Fibroblast of lung (primary cell): ENCODE data around the gene HSF2BP. TPM values are rescaled to one million over a fixed set of nuclear protein-coding genes. Genes with fewer than 3 reads are reported as not detected.

Experiments used
- DNase-seq, 2 donors: peaks; one replicate each; pipeline versions ENCODE4 v3.0.0 to v3.0.0-alpha.2; 2010; ENCODE audit warnings: low read depth in 2 of 2
- H2AFZ ChIP-seq: 2 replicates; pipeline ENCODE4 v1.5.1; 2012; ENCODE audit warnings: low read length, control low read depth, inconsistent platforms
- H3K27ac ChIP-seq: 2 replicates; pipeline ENCODE4 v1.5.1; 2011; ENCODE audit warnings: low read length, control low read depth; ENCODE audit not compliant: insufficient read depth
- H3K27me3 ChIP-seq: 2 replicates; pipeline ENCODE4 v1.5.1; 2011; ENCODE audit warnings: mild to moderate bottlenecking, low read length; ENCODE audit not compliant: control insufficient read depth, insufficient read depth
- H3K36me3 ChIP-seq: 2 replicates; pipeline ENCODE4 v1.5.1; 2011; ENCODE audit warnings: low read length; ENCODE audit not compliant: control insufficient read depth, insufficient read depth
- H3K4me1 ChIP-seq: 2 replicates; pipeline ENCODE4 v1.5.1; 2011; ENCODE audit warnings: low read length; ENCODE audit not compliant: control insufficient read depth, insufficient read depth; ENCODE audit errors: extremely low read depth
- H3K4me2 ChIP-seq: 2 replicates; pipeline ENCODE4 v1.5.1; 2011; ENCODE audit warnings: low read length, control low read depth; ENCODE audit not compliant: insufficient read depth; ENCODE audit errors: extremely low read depth
- H3K4me3 ChIP-seq, 4 experiments: fragments of 200-600 bp in 1 of 4; sonication (generic) in 1 of 4; replicated peaks in 1 of 4; 2 replicates each; pipeline ENCODE4 v1.5.1; 2011 to 2016; ENCODE audit warnings: low read length in 4 of 4, low read depth in 3 of 4, mild to moderate bottlenecking in 3 of 4, control low read depth in 2 of 4, inconsistent platforms in 1 of 4, mixed read lengths in 1 of 4; ENCODE audit not compliant: insufficient read depth in 1 of 4; ENCODE audit errors: control extremely low read depth in 1 of 4
- H3K79me2 ChIP-seq: 2 replicates; pipeline ENCODE4 v1.5.1; 2012; ENCODE audit warnings: mild to moderate bottlenecking, low read length, inconsistent platforms; ENCODE audit not compliant: control insufficient read depth, insufficient read depth
- H3K9ac ChIP-seq: 2 replicates; pipeline ENCODE4 v1.5.1; 2011; ENCODE audit warnings: mild to moderate bottlenecking, low read length, control low read depth; ENCODE audit not compliant: insufficient read depth
- H3K9me3 ChIP-seq: 2 replicates; pipeline ENCODE4 v1.5.1; 2012; ENCODE audit warnings: low read depth, low read length; ENCODE audit not compliant: control insufficient read depth, insufficient read depth
- H4K20me1 ChIP-seq: 2 replicates; pipeline ENCODE4 v1.5.1; 2011; ENCODE audit warnings: low read length; ENCODE audit not compliant: control insufficient read depth, insufficient read depth; ENCODE audit errors: extremely low read depth
- EZH2 ChIP-seq: IDR thresholded peaks from 2 replicates; pipeline ENCODE4 v1.5.1; 2012; ENCODE audit warnings: low read length, control low read depth, mild to moderate bottlenecking; ENCODE audit errors: missing control alignments
- polyA plus RNA-seq, 2 donors: library from polyadenylated mRNA; depleted of rRNA in 1 of 2; stranded (reverse) in 1 of 2; unstranded in 1 of 2; fragments of >200 nt; gene quantifications; 2 replicates each; pipeline ENCODE4 v1.2.1, GENCODE V29; 2011 to 2012; ENCODE audit warnings: missing spikeins in 1 of 2
- total RNA-seq: library from RNA; depleted of rRNA; stranded (reverse); fragments of >200 nt; gene quantifications from 2 replicates; pipeline ENCODE4 v1.2.1, GENCODE V29; 2014
- TF ChIP-seq, protein P1 (sequence below), 2 donors: IDR thresholded peaks in 1 of 2; conservative IDR thresholded peaks in 1 of 2; 1 replicate in 1 of 2; 2 replicates in 1 of 2; pipeline ENCODE4 v1.5.1; 2011 to 2012; ENCODE audit warnings: low read length in 2 of 2, control low read depth in 1 of 2, inconsistent platforms in 1 of 2, low read depth in 1 of 2, mild to moderate bottlenecking in 1 of 2

The HSF2BP gene
- total and polyA plus RNA-seq, 2 donors (not counting 1 experiment from before 2014, with no cell fraction given) = 0.70 to 1.2 TPM

DNA sequence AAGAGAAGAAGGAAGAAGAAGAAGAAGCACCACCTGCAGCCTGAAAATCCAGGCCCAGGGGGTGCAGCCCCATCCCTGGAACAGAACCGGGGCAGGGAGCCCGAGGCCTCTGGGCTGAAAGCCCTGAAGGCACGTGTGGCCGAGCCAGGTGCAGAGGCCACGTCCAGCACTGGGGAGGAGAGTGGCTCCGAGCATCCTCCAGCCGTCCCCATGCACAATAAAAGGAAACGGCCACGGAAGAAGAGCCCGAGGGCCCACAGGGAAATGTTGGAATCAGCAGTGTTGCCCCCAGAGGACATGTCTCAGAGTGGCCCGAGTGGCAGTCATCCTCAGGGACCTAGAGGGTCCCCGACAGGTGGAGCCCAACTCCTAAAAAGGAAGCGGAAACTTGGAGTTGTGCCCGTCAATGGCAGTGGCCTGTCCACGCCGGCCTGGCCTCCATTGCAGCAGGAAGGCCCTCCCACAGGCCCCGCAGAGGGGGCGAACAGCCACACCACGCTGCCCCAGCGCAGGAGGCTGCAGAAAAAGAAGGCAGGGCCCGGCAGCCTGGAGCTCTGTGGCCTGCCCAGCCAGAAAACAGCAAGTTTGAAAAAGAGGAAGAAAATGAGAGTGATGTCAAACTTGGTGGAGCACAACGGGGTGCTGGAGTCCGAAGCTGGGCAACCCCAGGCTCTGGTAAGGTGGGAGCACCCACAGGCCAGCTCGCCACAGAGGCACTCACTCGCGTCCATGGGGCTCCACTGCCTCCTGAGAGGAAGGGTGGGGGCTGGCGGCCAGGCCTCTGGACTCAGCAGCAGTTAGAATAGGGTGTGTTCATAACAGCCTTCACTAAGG lies 28.5 kb upstream of the HSF2BP start:
- Histone ChIP-seq H3K9me3 (no peaks in the 10 kb centered on the region), H3K27ac (no peak overlapping the region), H2AFZ (no peak overlapping the region), H4K20me1 (no peaks in the 10 kb centered on the region), H3K4me2 (no peak overlapping the region), H3K79me2 (no peaks in the 10 kb centered on the region), H3K4me3 (no peak overlapping the region), H3K36me3 (peaks cover 23% of the 10 kb centered on the region), H3K4me1 (no peaks in the 10 kb centered on the region), H3K9ac (no peak overlapping the region), H3K27me3 (no peaks in the 10 kb centered on the region)
- DNase-seq = no peak
- TF ChIP-seq, protein P1, sequence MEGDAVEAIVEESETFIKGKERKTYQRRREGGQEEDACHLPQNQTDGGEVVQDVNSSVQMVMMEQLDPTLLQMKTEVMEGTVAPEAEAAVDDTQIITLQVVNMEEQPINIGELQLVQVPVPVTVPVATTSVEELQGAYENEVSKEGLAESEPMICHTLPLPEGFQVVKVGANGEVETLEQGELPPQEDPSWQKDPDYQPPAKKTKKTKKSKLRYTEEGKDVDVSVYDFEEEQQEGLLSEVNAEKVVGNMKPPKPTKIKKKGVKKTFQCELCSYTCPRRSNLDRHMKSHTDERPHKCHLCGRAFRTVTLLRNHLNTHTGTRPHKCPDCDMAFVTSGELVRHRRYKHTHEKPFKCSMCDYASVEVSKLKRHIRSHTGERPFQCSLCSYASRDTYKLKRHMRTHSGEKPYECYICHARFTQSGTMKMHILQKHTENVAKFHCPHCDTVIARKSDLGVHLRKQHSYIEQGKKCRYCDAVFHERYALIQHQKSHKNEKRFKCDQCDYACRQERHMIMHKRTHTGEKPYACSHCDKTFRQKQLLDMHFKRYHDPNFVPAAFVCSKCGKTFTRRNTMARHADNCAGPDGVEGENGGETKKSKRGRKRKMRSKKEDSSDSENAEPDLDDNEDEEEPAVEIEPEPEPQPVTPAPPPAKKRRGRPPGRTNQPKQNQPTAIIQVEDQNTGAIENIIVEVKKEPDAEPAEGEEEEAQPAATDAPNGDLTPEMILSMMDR (conservative IDR thresholded peaks at IDR 0.05 in 1 of 2, IDR thresholded peaks at IDR 0.05 in 1 of 2; ENCODE audit: low read depth in 1 of 2, low read length in 2 of 2) = no peak
- no peak for TF ChIP-seq EZH2

DNA sequence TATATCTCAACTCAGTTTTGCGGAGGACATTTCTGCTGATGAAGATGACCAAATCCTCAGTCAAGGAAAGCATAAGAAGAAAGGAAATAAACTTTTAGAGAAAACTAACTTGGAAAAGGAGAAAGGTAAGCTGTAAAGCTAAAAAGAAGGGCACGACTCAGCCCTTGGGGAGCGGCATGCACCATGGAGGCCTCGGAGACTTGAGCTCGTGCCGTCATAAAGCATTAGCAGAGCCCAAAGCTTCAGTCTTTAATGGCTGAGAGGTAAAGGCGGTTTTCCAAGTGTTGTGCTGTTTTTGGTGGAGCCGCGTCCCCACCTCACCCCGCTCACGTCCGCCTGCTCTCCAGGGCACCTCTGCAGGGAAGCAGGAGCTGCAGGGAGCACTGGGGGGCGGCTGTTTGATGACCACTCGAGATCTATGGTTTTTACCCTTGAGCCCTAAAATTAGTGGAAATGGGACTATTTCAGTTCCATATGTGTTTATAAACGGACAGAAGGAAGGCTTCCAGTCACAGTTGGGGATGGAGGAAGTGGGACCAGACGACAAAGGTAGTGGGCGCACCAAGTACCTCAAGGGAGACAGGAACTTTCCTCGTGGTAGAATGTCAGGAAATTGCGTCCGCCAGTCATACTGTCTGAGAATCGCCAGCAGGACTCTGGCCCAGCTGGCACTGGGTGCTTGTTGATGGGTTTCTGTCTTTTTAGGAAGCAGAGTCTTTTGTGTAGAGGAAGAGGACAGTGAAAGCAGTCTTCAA lies 27.7 kb upstream of the HSF2BP start:
- peaks cover 25% of the 10 kb centered on the region for H3K36me3 ChIP-seq

GRCh38 chr21:43684424-43684823 lies 25.1 kb upstream of the HSF2BP start:
- Histone ChIP-seq H3K36me3 (peaks cover 17% of the 10 kb centered on the region), H3K4me2 (no peak overlapping the region), H2AFZ (no peak overlapping the region), H3K27ac (no peak overlapping the region), H4K20me1 (no peaks in the 10 kb centered on the region), H3K4me1 (no peaks in the 10 kb centered on the region), H3K4me3 (no peak overlapping the region), H3K9me3 (no peaks in the 10 kb centered on the region), H3K27me3 (no peaks in the 10 kb centered on the region), H3K79me2 (no peaks in the 10 kb centered on the region), H3K9ac (no peak overlapping the region)
- no peak for DNase-seq
- TF ChIP-seq, protein P1 (conservative IDR thresholded peaks at IDR 0.05 in 1 of 2, IDR thresholded peaks at IDR 0.05 in 1 of 2; ENCODE audit: low read depth in 1 of 2, low read length in 2 of 2) = no peak
- TF ChIP-seq EZH2 = no peak

More for the DNA sequence above, 27.7 kb upstream of the HSF2BP start:
- Histone ChIP-seq H3K4me1 (no peaks in the 10 kb centered on the region), H3K27me3 (no peaks in the 10 kb centered on the region), H2AFZ (no peak overlapping the region), H4K20me1 (no peaks in the 10 kb centered on the region), H3K4me3 (no peak overlapping the region), H3K27ac (no peak overlapping the region), H3K4me2 (no peak overlapping the region), H3K9ac (no peak overlapping the region), H3K79me2 (no peaks in the 10 kb centered on the region), H3K9me3 (no peaks in the 10 kb centered on the region)
- TF ChIP-seq EZH2 = no peak
- TF ChIP-seq, protein P1 (conservative IDR thresholded peaks at IDR 0.05 in 1 of 2, IDR thresholded peaks at IDR 0.05 in 1 of 2; ENCODE audit: low read depth in 1 of 2, low read length in 2 of 2) = no peak
- no peak for DNase-seq
